Testis (tissue), 3 donors: ENCODE measurements around the gene ENAH. TPM values are rescaled to one million over a fixed set of nuclear protein-coding genes. Genes with fewer than 3 reads are reported as not detected.
"Not testable (repeated sequence)": the region's sequence is repeated elsewhere in the genome, so short reads cannot be mapped to it uniquely, and the experiment has no call there.

Experiments used
- DNase-seq: peaks from one replicate; pipeline ENCODE4 v3.0.0-alpha.2; 2019
- H3K27ac ChIP-seq, 2 donors: fragments of 200-600 bp; sonication (generic); one replicate each; pipeline ENCODE4 v1.5.1; 2019
- H3K27me3 ChIP-seq: fragments of 200-600 bp; sonication (generic); one replicate; pipeline ENCODE4 v1.5.1; 2019
- H3K36me3 ChIP-seq: fragments of 200-600 bp; sonication (generic); one replicate; pipeline ENCODE4 v1.5.1; 2017; ENCODE audit warnings: low read depth; ENCODE audit errors: missing control alignments
- H3K4me1 ChIP-seq: fragments of 200-600 bp; sonication (generic); one replicate; pipeline ENCODE4 v1.5.1; 2019
- H3K4me3 ChIP-seq, 2 donors: fragments of 200-600 bp; sonication (generic); one replicate each; pipeline ENCODE4 v1.5.1; 2017 to 2019
- H3K9me3 ChIP-seq: fragments of 200-600 bp; sonication (generic); one replicate; pipeline ENCODE4 v1.5.1; 2017
- CTCF ChIP-seq, 3 experiments: fragments of 450-650 bp in 2 of 3; fragments of 200-600 bp in 1 of 3; sonication (generic) in 1 of 3; IDR thresholded peaks; one replicate each; pipeline ENCODE4 v1.5.1; 2016 to 2019; ENCODE audit warnings: antibody characterized with exemption in 3 of 3, mild to moderate bottlenecking in 2 of 3, moderate library complexity in 1 of 3
- POLR2A ChIP-seq: fragments of 450-650 bp; IDR thresholded peaks from one replicate; pipeline ENCODE4 v1.6.1; 2017; ENCODE audit warnings: antibody characterized with exemption, mild to moderate bottlenecking, moderate library complexity
- WGBS, 2 donors: methylation state at CpG; one replicate each; pipeline ENCODE4 v1.1.5; 2018; 5-methylcytosine and 5-hydroxymethylcytosine counted together
- intact Hi-C: fragments of 100-400 bp; cut with DNase I; formaldehyde crosslinking; loops from one replicate; pipeline ENCODE4 v1.15.1; 2023; ENCODE audit warnings: low total_unique reads
- polyA plus RNA-seq: library from polyadenylated mRNA; stranded (reverse); fragments of 350-450 nt; fragmentation: Illumina TruSeq; extraction: RNeasy Lipid Tissue Mini Kit (QIAGEN cat#74804); gene quantifications from one replicate; pipeline ENCODE4 v1.2.3, GENCODE V29; 2014; ENCODE audit warnings: low read depth, low replicate concordance; ENCODE audit not compliant: insufficient read depth
- total RNA-seq, 2 donors: library from RNA; depleted of rRNA; stranded (reverse); fragments of >200 nt; gene quantifications; one replicate each; pipeline ENCODE4 v1.2.3, GENCODE V29; 2016

The ENAH gene
- total and polyA plus RNA-seq, 3 donors from 2014 or later: 84.3 to 132 (median 122) TPM

- no peak for TF ChIP-seq POLR2A
- DNase-seq: no peak
- Histone ChIP-seq H3K4me3 (no peak overlapping the region), H3K9me3 (no peaks in the 10 kb centered on the region), H3K4me1 (peaks cover 10% of the 10 kb centered on the region), H3K27me3 (no peaks in the 10 kb centered on the region), H3K36me3 (no peaks in the 10 kb centered on the region), H3K27ac (no peak overlapping the region)
- 70 to 73% methylated on average over 1 of the region's 1 CpG for WGBS, 2 donors
- intact Hi-C loops: no loop called here
These were observed 35.4 kb downstream of the ENAH start for GRCh38 chr1:225617479-225617878.

- H3K27me3 ChIP-seq, H3K9me3 ChIP-seq, DNase-seq, H3K27ac ChIP-seq, H3K4me3 ChIP-seq, H3K36me3 ChIP-seq, intact Hi-C loops: not testable (repeated sequence)
- peaks cover 10% of the 10 kb centered on the region for H3K4me1 ChIP-seq
- 51 to 90% methylated on average over 5 to 22 of the region's 29 CpGs for WGBS, 2 donors
These were observed 37.5 kb downstream of the ENAH start for GRCh38 chr1:225615403-225615790.

- intact Hi-C loops: no loop called here
- DNase-seq: no peak
- no peak for TF ChIP-seq POLR2A
- TF ChIP-seq CTCF (IDR thresholded peaks at IDR 0.05): no peak
- no peaks in the 10 kb centered on the region for H3K9me3 ChIP-seq
- H3K27ac ChIP-seq: peak overlapping the region in 1 of 2 donors; percentile 61
- H3K4me3 ChIP-seq: no peak overlapping the region
- WGBS, 2 donors: 50 to 59% methylated on average over 3 of the region's 3 CpGs
- peaks cover 18% of the 10 kb centered on the region for H3K4me1 ChIP-seq
- H3K36me3 ChIP-seq: no peaks in the 10 kb centered on the region
- no peaks in the 10 kb centered on the region for H3K27me3 ChIP-seq
These were observed 39.9 kb downstream of the ENAH start for GRCh38 chr1:225613006-225613405.

- Histone ChIP-seq H3K27ac (peak overlapping the region in 1 of 2 donors; percentile 61), H3K27me3 (no peaks in the 10 kb centered on the region), H3K4me3 (no peak overlapping the region), H3K4me1 (peaks cover 19% of the 10 kb centered on the region), H3K36me3 (no peaks in the 10 kb centered on the region), H3K9me3 (no peaks in the 10 kb centered on the region)
- TF ChIP-seq CTCF (IDR thresholded peaks at IDR 0.05) (no peak), POLR2A (no peak)
- intact Hi-C loops: no loop called here
- DNase-seq: no peak
These were observed 40.6 kb downstream of the ENAH start for GRCh38 chr1:225612287-225612686.

GRCh38 chr1:225611537-225612223 lies 41.2 kb downstream of the ENAH start:
- TF ChIP-seq POLR2A (no peak), CTCF (IDR thresholded peaks at IDR 0.05) (no peak)
- no peak for DNase-seq
- WGBS, 2 donors: 84 to 90% methylated on average over 7 of the region's 7 CpGs
- intact Hi-C loops: no loop called here
- no peaks in the 10 kb centered on the region for H3K27me3 ChIP-seq
- H3K27ac ChIP-seq: peak overlapping the region in 1 of 2 donors; percentile 61
- no peak overlapping the region for H3K4me3 ChIP-seq
- peaks cover 24% of the 10 kb centered on the region for H3K4me1 ChIP-seq
- no peaks in the 10 kb centered on the region for H3K36me3 ChIP-seq
- no peaks in the 10 kb centered on the region for H3K9me3 ChIP-seq

GRCh38 chr1:225610539-225610938 lies 42.4 kb downstream of the ENAH start:
- peaks cover 26% of the 10 kb centered on the region for H3K4me1 ChIP-seq
- WGBS, 2 donors: 89 to 93% methylated on average over 5 of the region's 5 CpGs
- H3K36me3 ChIP-seq: no peaks in the 10 kb centered on the region
- no peaks in the 10 kb centered on the region for H3K9me3 ChIP-seq
- DNase-seq: no peak
- H3K4me3 ChIP-seq: no peak overlapping the region
- intact Hi-C loops: no loop called here
- H3K27me3 ChIP-seq: no peaks in the 10 kb centered on the region
- no peak for TF ChIP-seq POLR2A
- TF ChIP-seq CTCF (IDR thresholded peaks at IDR 0.05): no peak
- H3K27ac ChIP-seq: no peak overlapping the region
